IMR-90 (cell line): ENCODE measurements around the gene EIF4A2.

ENCODE experiments used
- BHLHE40 ChIP-seq: fragments of 150-350 bp; IDR thresholded peaks from 2 replicates; pipeline ENCODE4 v1.6.1; 2016; ENCODE audit warnings: mild to moderate bottlenecking, low read depth, low read length
- CEBPB ChIP-seq: IDR thresholded peaks from 2 replicates; pipeline ENCODE4 v1.6.1; 2012; ENCODE audit warnings: low read depth, low read length, improper control_type of control experiment
- FOS ChIP-seq: fragments of 150-350 bp; IDR thresholded peaks from 2 replicates; pipeline ENCODE4 v1.6.1; 2016; ENCODE audit warnings: low read depth, low read length
- MAFK ChIP-seq: IDR thresholded peaks from 2 replicates; pipeline ENCODE4 v1.6.1; 2012; ENCODE audit warnings: low read depth, low read length, improper control_type of control experiment
- MXI1 ChIP-seq: IDR thresholded peaks from 2 replicates; pipeline ENCODE4 v1.6.1; 2012; ENCODE audit warnings: low read depth, mild to moderate bottlenecking, low read length, moderate library complexity, borderline replicate concordance
- POLR2A ChIP-seq: IDR thresholded peaks from 2 replicates; pipeline ENCODE4 v1.6.1; 2012; ENCODE audit warnings: mild to moderate bottlenecking, low read depth, low read length
- RAD21 ChIP-seq: IDR thresholded peaks from 2 replicates; pipeline ENCODE4 v1.6.1; 2012; ENCODE audit warnings: low read length, improper control_type of control experiment
- SMC3 ChIP-seq: fragments of 150-350 bp; IDR thresholded peaks from 2 replicates; pipeline ENCODE4 v1.6.1; 2016; ENCODE audit warnings: low read depth, mild to moderate bottlenecking, antibody characterized with exemption, low read length, moderate library complexity
- USF2 ChIP-seq: fragments of 150-350 bp; IDR thresholded peaks from 2 replicates; pipeline ENCODE4 v1.6.1; 2017; ENCODE audit warnings: mild to moderate bottlenecking, antibody characterized with exemption, low read length, low read depth
- TF ChIP-seq, protein P1 (sequence below): conservative IDR thresholded peaks from 2 replicates; pipeline ENCODE4 v1.5.1; 2012; ENCODE audit warnings: mild to moderate bottlenecking, low read depth, low read length, improper control_type of control experiment

GRCh38 chr3:186825294-186825821 lies 42.0 kb downstream of the EIF4A2 start:
- TF ChIP-seq, protein P1, sequence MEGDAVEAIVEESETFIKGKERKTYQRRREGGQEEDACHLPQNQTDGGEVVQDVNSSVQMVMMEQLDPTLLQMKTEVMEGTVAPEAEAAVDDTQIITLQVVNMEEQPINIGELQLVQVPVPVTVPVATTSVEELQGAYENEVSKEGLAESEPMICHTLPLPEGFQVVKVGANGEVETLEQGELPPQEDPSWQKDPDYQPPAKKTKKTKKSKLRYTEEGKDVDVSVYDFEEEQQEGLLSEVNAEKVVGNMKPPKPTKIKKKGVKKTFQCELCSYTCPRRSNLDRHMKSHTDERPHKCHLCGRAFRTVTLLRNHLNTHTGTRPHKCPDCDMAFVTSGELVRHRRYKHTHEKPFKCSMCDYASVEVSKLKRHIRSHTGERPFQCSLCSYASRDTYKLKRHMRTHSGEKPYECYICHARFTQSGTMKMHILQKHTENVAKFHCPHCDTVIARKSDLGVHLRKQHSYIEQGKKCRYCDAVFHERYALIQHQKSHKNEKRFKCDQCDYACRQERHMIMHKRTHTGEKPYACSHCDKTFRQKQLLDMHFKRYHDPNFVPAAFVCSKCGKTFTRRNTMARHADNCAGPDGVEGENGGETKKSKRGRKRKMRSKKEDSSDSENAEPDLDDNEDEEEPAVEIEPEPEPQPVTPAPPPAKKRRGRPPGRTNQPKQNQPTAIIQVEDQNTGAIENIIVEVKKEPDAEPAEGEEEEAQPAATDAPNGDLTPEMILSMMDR = no peak
- TF ChIP-seq SMC3 (no peak), USF2 (no peak), POLR2A (no peak), MAFK (no peak), CEBPB (no peak), BHLHE40 (no peak), RAD21 (no peak), FOS (no peak), MXI1 (peak; percentile 33; the same call in 1 of the 2 replicates)
